ENCODE data around the gene TM4SF5.
"Not testable (repeated sequence)": the region's sequence is repeated elsewhere in the genome, so short reads cannot be mapped to it uniquely, and the experiment has no call there.

The TM4SF5 gene

DNA sequence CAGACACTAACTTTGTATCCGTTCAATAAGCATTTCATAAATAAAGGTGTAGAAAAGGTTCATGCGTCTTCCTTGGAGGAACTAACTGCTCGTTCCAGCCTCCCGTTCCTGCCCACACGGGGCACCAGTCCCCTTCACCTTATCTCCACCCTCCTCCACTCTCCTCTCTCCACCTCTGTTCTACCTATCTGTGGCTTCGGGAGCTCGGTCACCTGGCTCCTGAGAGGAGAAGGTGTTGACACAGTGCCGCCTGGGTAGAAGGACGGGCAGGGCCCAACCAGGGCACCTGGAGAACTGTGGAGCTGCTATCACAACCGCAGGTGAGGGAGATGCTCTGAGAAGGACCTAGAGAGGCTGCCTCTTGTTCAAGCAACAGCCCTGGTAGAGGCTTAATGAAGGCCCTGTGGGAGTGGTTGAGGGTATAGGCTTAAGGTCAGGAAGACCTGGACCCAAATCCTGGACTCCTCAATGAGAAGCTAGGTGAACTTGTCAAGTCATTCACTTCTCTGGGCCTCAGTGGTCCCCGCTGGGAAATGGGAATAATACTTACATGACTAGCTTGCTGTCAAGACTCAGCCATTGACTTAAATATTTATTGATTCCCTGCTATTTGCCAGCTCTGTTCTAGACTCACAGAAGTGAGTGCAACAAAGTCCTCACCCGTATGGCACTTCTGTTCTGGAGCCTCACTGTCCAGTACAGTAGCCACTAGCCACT is 51.8 kb downstream of the TM4SF5 start:
- no peak for DNase-seq (ENCODE audit: low read depth in 2 of 2, low spot score in 1 of 2)

DNA sequence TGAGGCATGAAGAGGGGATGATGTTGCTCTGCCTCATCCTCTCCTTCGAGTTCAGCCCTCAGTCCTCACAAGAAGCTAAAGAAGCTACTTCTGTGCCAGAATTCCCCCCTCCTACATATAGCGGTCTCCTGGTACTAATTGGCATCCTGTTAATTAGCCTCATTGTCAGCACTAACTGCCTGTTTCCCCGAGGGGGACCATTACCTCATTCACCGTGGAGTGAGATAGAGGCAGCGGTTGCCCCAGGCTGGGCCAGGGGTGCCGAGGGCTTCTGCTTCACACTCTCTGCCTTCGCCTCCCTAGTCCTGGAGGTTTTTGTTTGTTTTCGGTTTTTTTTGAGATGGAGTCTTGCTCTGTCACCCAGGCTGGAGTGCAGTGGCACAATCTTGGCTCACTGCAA is 55.7 kb downstream of the TM4SF5 start:
- no peak for DNase-seq (ENCODE audit: low read depth in 2 of 2, low spot score in 1 of 2)

DNA sequence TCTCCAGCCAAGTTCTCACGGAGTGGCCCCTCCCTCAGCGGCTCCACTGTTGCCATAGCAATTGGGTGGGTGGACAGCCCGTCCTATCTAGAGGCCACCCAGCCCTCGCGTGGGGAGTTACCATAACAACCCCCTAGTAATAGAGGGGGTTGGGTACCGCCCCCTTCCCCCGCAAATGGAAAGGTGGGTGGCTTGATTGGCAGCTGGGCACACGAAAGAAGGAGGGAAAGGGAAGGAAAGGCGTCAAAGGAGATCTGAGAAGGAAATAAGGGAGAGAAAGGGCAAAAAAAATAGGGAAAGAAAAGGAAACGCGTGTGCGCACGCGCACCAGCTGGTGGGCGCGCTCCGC is 61.1 kb downstream of the TM4SF5 start:
- not testable (repeated sequence) for DNase-seq (ENCODE audit: low read depth in 2 of 2, low spot score in 1 of 2)

Data from stimulated activated CD8-positive, alpha-beta memory T cell treated with anti-CD3 and anti-CD28 coated beads, Interleukin-4, amount 100 ng/mL, for 1 hour (primary cell).